ENCODE measurements around the gene KIF21A.
"Not testable (repeated sequence)": the region's sequence is repeated elsewhere in the genome, so short reads cannot be mapped to it uniquely, and the experiment has no call there.

KIF21A gene

DNA sequence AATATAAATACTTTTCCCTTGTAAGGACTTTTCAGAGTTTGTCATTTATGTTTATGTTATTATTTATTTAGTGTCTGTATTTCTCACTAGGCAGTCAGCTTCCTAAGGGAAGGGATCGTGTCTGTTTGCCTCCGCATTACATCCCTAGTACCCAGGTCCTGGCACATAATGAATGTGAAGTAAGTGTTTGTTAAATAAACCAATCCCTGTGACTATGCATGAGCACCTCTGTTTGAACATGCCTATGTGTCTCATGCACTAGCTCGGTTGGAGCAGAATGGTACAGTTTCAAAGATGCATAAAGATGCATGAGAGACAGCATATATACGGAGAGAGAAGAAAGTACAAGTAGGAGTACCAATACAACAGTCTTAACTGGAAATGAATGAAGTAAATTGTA is 99.3 kb downstream of the KIF21A start:
- no peak for DNase-seq

DNA sequence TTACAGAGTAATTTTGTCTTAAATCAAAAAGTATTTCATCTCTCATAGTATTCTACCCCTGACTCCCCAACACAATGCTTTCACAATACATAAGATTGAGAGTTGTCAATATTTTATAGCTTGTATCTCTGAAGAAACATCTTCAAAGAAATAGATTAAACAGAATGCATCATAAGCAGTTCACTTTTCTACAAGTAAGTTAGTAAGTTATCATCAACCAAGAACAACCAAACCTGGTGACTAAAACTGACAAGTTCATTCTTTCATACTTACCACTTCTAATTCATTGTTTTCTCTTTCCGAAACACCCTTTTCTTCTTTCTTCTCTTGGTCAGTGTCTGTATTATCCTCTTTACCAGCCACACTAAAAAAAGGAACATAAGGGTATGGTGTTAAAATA is 101.2 kb downstream of the KIF21A start:
- DNase-seq, result no peak

DNA sequence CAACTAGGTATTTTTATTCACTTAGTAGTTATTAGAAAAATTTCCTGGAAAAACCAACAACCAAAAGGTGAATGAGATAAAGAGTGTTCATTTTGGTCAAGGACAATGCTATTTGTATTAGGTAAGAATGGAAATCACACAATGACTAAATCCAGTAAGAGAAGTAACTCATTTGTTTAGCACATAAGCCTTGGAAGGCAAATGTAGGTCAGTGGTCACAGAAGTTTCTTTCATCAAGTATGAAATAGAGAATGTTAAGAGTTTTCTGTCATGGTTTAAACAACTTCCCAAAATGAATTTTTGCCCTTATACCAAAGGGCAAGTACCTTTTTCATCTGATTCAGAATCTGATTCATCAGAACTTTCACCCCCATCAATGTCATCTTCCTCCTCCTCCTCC is 101.7 kb downstream of the KIF21A start:
- DNase-seq, result no peak

DNA sequence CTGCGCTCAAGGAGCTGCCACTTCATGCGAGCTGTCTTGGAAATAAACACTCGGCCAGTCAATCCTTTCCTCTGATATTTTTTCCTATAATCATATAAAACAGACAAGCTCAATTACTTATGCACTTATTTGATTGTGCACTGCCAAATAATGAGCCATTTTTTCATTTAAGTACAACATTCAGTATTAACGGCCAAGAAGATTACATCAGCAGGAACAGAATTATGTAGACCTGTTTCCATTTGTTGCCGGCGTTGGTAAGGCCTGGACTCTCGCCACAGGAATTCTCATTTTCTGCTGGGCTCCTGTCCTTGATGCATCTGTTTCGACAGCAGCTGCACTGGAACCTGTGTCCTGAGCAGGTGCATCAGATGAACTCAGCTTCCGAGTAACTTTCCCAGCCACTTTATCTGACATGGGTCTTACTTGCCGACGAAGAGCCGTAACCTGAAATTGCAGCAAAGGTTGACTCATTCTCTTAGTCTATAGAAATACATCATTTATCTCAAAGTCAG is 110.2 kb downstream of the KIF21A start:
- DNase-seq, result no peak

DNA sequence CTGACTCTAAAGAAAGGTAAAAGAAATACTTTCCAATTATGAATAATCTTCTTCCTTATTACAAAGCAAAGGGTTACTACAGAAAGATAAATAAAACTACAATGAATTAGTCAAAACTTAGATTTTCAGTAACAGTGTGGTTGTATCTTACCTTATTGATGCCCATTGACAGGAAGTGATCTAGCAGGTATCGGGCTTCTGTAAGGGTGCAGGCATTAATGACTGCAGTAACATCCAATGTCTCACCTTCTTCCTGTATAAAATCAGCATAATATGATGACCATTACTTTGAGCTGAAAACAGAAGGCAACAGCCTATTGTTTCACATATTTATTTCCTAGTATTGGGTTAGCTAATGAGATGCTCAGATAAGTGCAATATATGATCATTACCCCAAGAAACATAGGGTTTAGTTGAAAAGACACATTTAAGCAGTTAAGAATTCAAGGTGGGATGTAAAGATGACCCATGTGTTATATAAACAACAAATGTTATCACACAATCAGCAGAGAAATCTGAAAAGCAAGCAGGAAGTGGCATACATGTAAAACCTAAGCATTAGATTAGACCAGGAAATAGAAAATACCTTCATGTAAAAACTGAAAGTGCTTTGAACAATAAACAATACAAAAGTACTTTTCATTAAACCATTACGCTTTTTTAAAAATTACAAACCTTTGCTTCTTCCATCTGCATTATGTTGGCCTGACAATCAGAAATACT is 111.2 kb downstream of the KIF21A start:
- no peak for DNase-seq

DNA sequence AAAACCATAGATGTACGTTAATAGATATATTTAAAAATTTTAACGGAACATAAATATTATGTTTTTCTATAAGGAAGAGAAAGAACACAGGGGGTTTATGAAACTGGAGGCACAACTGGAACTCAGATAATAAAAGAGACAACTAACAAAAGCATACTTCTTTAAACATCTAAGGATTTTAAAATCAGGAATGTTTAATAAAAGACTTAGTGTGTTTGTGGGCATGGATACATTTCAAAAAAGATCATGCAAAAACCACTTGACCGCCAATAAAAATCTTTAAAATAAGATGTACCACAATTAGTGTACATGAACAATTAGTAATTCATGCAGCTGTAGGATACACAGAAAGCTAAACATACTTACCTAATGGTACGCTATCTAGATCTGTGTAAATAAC is 113.0 kb downstream of the KIF21A start:
- DNase-seq, result no peak

GRCh38 chr12:39329018-39329417 is 113.9 kb downstream of the KIF21A start:
- DNase-seq, result no peak

GRCh38 chr12:39327965-39328364 is 115.0 kb downstream of the KIF21A start:
- no peak for DNase-seq

DNA sequence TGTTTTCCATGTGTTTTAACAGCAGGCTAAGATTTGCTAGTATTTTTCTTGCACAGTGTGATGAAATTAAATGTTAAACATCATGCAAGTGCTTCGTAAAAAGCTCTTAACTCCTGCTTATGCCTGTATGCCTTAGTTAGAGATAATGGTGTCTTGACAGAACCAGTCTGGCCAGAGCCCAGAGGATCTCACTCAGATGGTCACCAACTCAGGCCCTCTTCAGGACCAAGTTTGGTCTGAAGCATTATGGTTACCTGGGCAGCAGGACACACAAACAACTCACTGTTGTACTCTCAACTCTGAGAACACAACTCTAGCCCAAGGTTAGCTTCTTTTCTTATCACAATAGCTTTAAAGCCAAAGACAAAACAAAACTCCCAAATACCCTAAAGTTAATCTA is 115.4 kb downstream of the KIF21A start:
- DNase-seq, result no peak

GRCh38 chr12:39319180-39319579 is 123.7 kb downstream of the KIF21A start:
- DNase-seq, result no peak

DNA sequence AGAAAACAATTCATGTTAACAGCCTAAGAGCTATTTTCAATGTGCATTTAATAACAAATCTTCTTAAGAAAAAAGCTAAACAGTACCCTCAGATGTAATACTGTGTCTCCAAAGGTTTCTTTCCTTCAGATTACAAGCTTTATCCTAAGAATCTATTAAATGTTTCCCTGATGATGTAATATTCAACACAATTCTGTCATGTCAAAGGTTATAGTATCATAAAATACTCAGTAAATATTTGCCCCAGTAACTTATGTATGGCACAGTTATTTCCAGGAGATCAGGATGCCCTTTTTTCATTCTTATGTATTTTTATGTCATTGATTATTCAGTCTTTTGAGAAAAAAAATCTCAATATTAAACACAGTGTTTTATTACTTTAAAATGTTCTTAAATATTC is 128.4 kb downstream of the KIF21A start:
- no peak for DNase-seq

DNA sequence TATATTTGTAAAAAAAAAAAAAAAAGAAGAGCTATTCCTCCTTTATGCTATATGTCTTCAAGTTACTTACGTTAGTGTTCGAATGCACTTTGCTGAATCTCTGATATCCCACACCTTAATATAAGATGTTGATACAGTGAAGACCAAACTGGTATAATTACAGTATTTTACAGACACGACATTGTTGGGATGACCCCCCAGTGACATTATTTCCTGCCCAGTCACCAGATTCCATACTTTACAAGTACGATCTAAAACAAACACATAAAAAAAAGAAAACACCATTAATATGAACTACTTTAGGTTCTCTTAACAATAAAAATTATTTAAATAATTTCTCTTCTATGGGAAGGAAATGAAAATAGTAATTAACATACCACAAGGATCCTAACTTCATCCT is 133.4 kb downstream of the KIF21A start:
- no peak for DNase-seq

GRCh38 chr12:39301422-39301821 is 141.5 kb downstream of the KIF21A start:
- no peak for DNase-seq

DNA sequence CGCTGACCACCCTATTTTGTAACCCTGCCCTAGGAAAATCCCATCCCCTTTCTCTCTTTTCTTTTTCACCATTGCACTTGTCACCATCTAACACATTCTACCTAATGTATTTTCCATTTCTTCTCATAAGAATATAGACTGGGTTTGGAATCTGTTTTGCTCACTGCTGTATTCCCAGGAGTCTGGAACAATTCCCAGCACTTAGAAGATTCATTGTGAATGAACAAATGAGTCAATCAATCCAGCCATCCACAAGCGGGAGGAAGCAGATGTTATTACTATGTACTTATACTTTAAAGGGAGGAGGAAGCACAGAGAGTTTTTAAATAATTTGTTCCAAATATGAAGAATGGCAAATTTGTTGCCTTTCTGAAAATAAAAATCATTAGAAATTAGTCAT is 142.1 kb downstream of the KIF21A start:
- DNase-seq, result no peak

GRCh38 chr12:39297891-39298290 is 145.0 kb downstream of the KIF21A start:
- no peak for DNase-seq

- DNase-seq, result no peak
Measured at GRCh38 chr12:39296496-39296895, 146.4 kb downstream of the KIF21A start.

DNA sequence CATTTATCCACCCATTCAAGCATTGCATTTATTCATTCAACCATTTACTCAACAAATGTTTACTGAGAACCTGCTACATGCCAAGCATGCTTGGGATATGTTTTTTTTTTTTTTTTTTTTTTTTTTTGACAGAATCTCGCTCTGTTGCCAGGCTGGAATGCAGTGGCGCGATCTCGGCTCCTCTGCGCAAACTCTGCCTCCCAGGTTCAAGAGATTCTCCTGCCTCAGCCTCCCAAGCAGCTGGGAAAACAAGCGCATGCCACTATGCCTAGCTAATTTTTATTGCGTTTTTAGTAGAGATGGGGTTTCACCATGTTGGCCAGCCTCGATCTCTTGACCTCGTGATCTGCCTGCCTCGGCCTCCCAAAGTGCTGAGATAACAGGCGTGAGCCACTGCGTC is 147.3 kb downstream of the KIF21A start:
- not testable (repeated sequence) for DNase-seq

- no peak for DNase-seq
Measured at GRCh38 chr12:39294715-39295114, 148.2 kb downstream of the KIF21A start.

DNA sequence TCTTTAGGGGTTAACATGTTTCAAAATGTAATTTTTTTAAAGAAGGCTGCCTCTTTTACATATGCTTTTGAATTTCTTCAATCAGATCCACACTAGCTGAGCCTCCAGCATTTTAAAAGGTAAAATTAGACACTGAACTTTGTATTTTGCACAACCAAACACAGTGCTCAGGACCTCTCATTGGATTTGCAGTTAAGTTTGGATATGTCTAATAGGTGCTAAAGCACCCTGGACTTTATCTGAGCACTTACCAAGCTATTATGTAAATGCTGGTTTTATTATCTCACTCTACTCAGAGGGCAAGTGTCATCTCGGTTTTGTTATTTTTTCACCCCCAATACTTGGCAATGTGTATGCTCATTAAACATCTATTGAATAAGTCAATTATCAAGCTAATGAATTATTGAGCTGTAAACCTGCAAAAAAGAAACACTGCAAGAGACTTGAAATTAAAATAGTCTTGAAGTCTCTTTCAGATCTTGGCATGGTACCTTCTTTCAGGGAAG is 150.7 kb downstream of the KIF21A start:
- no peak for DNase-seq

- DNase-seq, result no peak
Measured at GRCh38 chr12:39287817-39288216, 155.1 kb downstream of the KIF21A start.

DNA sequence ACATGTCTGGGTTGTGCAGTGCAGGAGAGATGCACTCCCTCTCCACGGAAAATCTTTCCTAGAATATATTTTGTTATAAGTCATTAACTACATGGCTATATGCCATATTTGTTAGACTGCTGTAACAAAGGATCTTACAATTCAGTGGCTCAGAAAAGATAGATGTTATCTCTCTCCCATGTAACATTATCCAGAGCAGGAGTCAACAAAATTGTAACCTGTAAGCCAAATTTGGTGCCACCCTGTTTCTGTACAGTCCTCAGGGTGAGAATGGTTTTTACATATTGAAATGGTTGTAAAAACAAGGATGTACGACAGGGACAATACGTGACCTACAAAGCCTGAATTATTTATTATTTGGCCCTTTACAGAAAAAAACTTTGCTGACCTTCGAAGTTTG is 155.5 kb downstream of the KIF21A start:
- DNase-seq, result no peak

- DNase-seq, result no peak
Measured at GRCh38 chr12:39278426-39278825, 164.5 kb downstream of the KIF21A start.

- no peak for DNase-seq
Measured at GRCh38 chr12:39277416-39277815, 165.5 kb downstream of the KIF21A start.

DNA sequence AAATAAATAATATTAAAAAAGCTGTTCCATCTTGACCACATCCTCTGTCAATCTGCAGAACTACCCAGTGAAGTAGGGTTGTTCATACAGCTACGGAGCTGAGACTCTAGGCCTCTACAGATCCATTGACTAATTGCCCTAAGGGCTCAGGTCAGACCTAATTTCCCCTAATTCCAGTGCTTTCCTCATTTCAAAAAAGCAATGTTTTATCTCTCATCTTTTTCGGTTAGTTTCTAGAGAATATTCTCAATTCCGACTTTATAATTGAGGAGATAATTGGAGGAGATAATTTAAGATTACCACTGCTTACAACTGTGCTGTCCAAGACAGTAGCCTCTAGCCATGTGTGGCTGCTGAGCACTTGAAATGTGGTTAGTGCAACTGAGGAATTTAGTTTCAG is 167.1 kb downstream of the KIF21A start:
- DNase-seq, result no peak

Data from activated gamma-delta T cell treated with Interleukin-2 at 50 U/mL for 16 hours (primary cell).